ENCODE results near the gene DMAC2L.

The DMAC2L gene

GRCh38 chr14:50339178-50339804 is 27.2 kb downstream of the DMAC2L start:
- Mint-ChIP-seq H3K4me1 (peaks cover 60% of the 10 kb centered on the region), H3K36me3 (ENCODE audit: low read depth) (peaks cover 5% of the 10 kb centered on the region), H3K27ac (peak overlapping the region; percentile 9), H3K4me3 (no peak overlapping the region), H3K27me3 (ENCODE audit: low read depth, poor library complexity) (peaks cover 2% of the 10 kb centered on the region), H3K9me3 (no peaks in the 10 kb centered on the region)
- no peak for TF ChIP-seq CTCF (IDR thresholded peaks at IDR 0.05)
- DNase-seq = no peak

- no peaks in the 10 kb centered on the region for H3K9me3 Mint-ChIP-seq
- no peaks in the 10 kb centered on the region for H3K36me3 Mint-ChIP-seq (ENCODE audit: low read depth)
- DNase-seq = no peak
- TF ChIP-seq CTCF (IDR thresholded peaks at IDR 0.05) = no peak
- peaks cover 53% of the 10 kb centered on the region for H3K4me1 Mint-ChIP-seq
- H3K4me3 Mint-ChIP-seq = no peak overlapping the region
- H3K27ac Mint-ChIP-seq = peak overlapping the region; percentile 85
- H3K27me3 Mint-ChIP-seq (ENCODE audit: low read depth, poor library complexity) = peaks cover 2% of the 10 kb centered on the region
Observed at GRCh38 chr14:50340045-50340444, 27.9 kb downstream of the DMAC2L start.

- Mint-ChIP-seq H3K36me3 (ENCODE audit: low read depth) (no peaks in the 10 kb centered on the region), H3K4me3 (no peak overlapping the region), H3K27ac (no peak overlapping the region), H3K27me3 (ENCODE audit: low read depth, poor library complexity) (peaks cover 2% of the 10 kb centered on the region), H3K4me1 (peaks cover 49% of the 10 kb centered on the region), H3K9me3 (no peaks in the 10 kb centered on the region)
- peak; percentile 15 for DNase-seq
- TF ChIP-seq CTCF (IDR thresholded peaks at IDR 0.05) = no peak
Observed at GRCh38 chr14:50340963-50341362, 28.8 kb downstream of the DMAC2L start.

GRCh38 chr14:50342221-50343078 is 30.3 kb downstream of the DMAC2L start:
- Mint-ChIP-seq H3K4me1 (peaks cover 44% of the 10 kb centered on the region), H3K27ac (no peak overlapping the region), H3K36me3 (ENCODE audit: low read depth) (no peaks in the 10 kb centered on the region), H3K9me3 (no peaks in the 10 kb centered on the region), H3K27me3 (ENCODE audit: low read depth, poor library complexity) (peaks cover 2% of the 10 kb centered on the region), H3K4me3 (no peak overlapping the region)
- TF ChIP-seq CTCF (IDR thresholded peaks at IDR 0.05) = no peak
- DNase-seq = peak; percentile 30

- Mint-ChIP-seq H3K9me3 (no peaks in the 10 kb centered on the region), H3K27me3 (ENCODE audit: low read depth, poor library complexity) (peaks cover 2% of the 10 kb centered on the region), H3K36me3 (ENCODE audit: low read depth) (no peaks in the 10 kb centered on the region), H3K27ac (no peak overlapping the region), H3K4me1 (peaks cover 44% of the 10 kb centered on the region), H3K4me3 (no peak overlapping the region)
- TF ChIP-seq CTCF (IDR thresholded peaks at IDR 0.05) = no peak
- no peak for DNase-seq
Observed at GRCh38 chr14:50343434-50343833, 31.3 kb downstream of the DMAC2L start.

Measured in nephron progenitor cell (in vitro differentiated cells).